GF-D8 (cell line): Measurements from ENCODE around the gene ICOSLG.
"Not testable (repeated sequence)": the region's sequence is repeated elsewhere in the genome, so short reads cannot be mapped to it uniquely, and the experiment has no call there.

Experiments
- DNase-seq: peaks from one replicate; lab custom pipeline; 2025; lab: John Stamatoyannopoulos, UW

Gene ICOSLG

GRCh38 chr21:44223334-44223733 lies 17.4 kb downstream of the ICOSLG start:
- DNase-seq: not testable (repeated sequence)

GRCh38 chr21:44220674-44221073 lies 20.1 kb downstream of the ICOSLG start:
- not testable (repeated sequence) for DNase-seq

- DNase-seq: not testable (repeated sequence)
Measured at GRCh38 chr21:44218461-44218860, 22.3 kb downstream of the ICOSLG start.

- not testable (repeated sequence) for DNase-seq
Measured at GRCh38 chr21:44211978-44212377, 28.8 kb downstream of the ICOSLG start.

- DNase-seq: not testable (repeated sequence)
Measured at GRCh38 chr21:44211574-44211973, 29.2 kb downstream of the ICOSLG start.

GRCh38 chr21:44207860-44208646 lies 32.7 kb downstream of the ICOSLG start:
- DNase-seq: not testable (repeated sequence)

- DNase-seq: not testable (repeated sequence)
Measured at GRCh38 chr21:44206698-44207676, 33.8 kb downstream of the ICOSLG start.

- not testable (repeated sequence) for DNase-seq
Measured at GRCh38 chr21:44206187-44206586, 34.6 kb downstream of the ICOSLG start.

GRCh38 chr21:44202590-44203299 lies 38.0 kb downstream of the ICOSLG start:
- DNase-seq: not testable (repeated sequence)

- not testable (repeated sequence) for DNase-seq
Measured at GRCh38 chr21:44199997-44200396, 40.7 kb downstream of the ICOSLG start.

GRCh38 chr21:44199448-44199847 lies 41.3 kb downstream of the ICOSLG start:
- DNase-seq: no peak

GRCh38 chr21:44197156-44197516 lies 43.6 kb downstream of the ICOSLG start:
- not testable (repeated sequence) for DNase-seq

- not testable (repeated sequence) for DNase-seq
Measured at GRCh38 chr21:44196212-44197155, 44.3 kb downstream of the ICOSLG start.

GRCh38 chr21:44194888-44195287 lies 45.9 kb downstream of the ICOSLG start:
- DNase-seq: not testable (repeated sequence)

GRCh38 chr21:44194451-44194850 lies 46.3 kb downstream of the ICOSLG start:
- DNase-seq: not testable (repeated sequence)

- DNase-seq: not testable (repeated sequence)
Measured at GRCh38 chr21:44193108-44193507, 47.6 kb downstream of the ICOSLG start.

GRCh38 chr21:44190349-44191271 lies 50.1 kb downstream of the ICOSLG start:
- not testable (repeated sequence) for DNase-seq

- not testable (repeated sequence) for DNase-seq
Measured at GRCh38 chr21:44184862-44185261, 55.9 kb downstream of the ICOSLG start.

- DNase-seq: not testable (repeated sequence)
Measured at GRCh38 chr21:44182202-44182601, 58.5 kb downstream of the ICOSLG start.

GRCh38 chr21:44181506-44181905 lies 59.2 kb downstream of the ICOSLG start:
- DNase-seq: not testable (repeated sequence)
